Spleen (tissue), 7 donors: ENCODE data around the gene ARNT2.

Experiments
- POLR2AphosphoS5 ChIP-seq, 3 donors: sonication (generic); formaldehyde crosslinking; IDR thresholded peaks; one replicate each; pipeline ENCODE4 v1.5.1; 2017; ENCODE audit warnings: antibody characterized with exemption in 3 of 3
- TF ChIP-seq, protein P1 (sequence below), 11 experiments: fragments of 200-600 bp in 7 of 11; fragments of 450-650 bp in 4 of 11; sonication (generic) in 4 of 11; IDR thresholded peaks in 8 of 11; conservative IDR thresholded peaks in 3 of 11; 1 replicate in 7 of 11; 2 replicates in 4 of 11; pipeline versions ENCODE4 v1.4.0 to v1.8.0; 2016 to 2021; ENCODE audit warnings: antibody characterized with exemption in 11 of 11, inconsistent platforms in 4 of 11, mild to moderate bottlenecking in 1 of 11
- donor health status: DM: no; HTN: no; CAD: no; lungs with moderate emphysema.
- donor health status: DM: no; HTN: no; CAD: no.
- donor health status: DM: no; HTN: no; CAD: no.

DNA sequence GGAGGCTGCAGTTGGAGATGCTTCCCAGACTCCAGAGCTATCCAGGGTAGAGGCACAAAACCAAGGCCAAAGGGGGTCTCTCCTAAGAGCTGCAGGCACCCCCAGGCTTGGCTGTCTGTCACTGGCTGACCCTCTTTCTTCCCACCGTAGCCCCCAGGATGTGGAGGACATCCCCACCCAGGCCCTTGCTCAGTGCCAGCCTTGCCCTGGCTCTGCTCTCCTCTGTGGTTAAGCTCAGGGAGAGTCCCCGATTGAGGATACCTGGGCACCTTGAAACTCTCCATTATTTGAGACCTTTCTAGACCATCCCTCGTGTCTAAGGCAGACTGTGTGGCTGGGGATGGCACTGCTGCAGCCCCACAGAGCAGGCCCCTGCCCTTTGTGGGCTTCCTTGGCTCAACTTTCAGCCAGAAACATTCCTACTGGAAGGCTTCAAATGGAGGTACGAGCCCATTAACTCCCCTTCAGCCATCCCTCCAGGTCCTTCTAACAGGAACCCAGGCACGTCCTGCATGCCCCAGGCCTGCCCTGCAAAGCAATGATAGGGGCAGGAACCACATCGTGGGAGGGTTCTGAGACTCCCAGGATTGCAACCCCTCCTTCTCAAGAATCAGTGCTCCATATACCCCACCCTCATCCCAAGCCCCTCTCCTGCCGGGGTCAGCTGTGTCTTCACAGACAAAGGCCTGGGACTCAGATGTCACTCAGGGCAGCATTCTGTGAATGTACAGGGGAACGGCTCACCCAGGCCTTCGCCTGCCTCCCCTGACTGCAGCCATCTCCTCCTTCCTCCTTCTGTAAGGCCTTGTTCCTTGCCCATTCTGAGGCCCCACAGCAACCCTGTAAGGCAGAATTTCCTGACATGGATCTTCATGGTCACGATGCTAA, 188.0 kb downstream of the ARNT2 start:
- TF ChIP-seq, protein P1, sequence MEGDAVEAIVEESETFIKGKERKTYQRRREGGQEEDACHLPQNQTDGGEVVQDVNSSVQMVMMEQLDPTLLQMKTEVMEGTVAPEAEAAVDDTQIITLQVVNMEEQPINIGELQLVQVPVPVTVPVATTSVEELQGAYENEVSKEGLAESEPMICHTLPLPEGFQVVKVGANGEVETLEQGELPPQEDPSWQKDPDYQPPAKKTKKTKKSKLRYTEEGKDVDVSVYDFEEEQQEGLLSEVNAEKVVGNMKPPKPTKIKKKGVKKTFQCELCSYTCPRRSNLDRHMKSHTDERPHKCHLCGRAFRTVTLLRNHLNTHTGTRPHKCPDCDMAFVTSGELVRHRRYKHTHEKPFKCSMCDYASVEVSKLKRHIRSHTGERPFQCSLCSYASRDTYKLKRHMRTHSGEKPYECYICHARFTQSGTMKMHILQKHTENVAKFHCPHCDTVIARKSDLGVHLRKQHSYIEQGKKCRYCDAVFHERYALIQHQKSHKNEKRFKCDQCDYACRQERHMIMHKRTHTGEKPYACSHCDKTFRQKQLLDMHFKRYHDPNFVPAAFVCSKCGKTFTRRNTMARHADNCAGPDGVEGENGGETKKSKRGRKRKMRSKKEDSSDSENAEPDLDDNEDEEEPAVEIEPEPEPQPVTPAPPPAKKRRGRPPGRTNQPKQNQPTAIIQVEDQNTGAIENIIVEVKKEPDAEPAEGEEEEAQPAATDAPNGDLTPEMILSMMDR (IDR thresholded peaks at IDR 0.05 in 8 of 11, conservative IDR thresholded peaks at IDR 0.05 in 3 of 11) = no peak
- no peak for TF ChIP-seq POLR2AphosphoS5 (IDR thresholded peaks at IDR 0.05)
